Melanocyte of skin (primary cell): ENCODE measurements around the gene C4orf36. TPM values are rescaled to one million over a fixed set of nuclear protein-coding genes. Genes with fewer than 3 reads are reported as not detected.

Experiments used
- total RNA-seq, 2 donors: library from RNA; depleted of rRNA; stranded (reverse); fragments of >200 nt; gene quantifications; 2 replicates each; pipeline ENCODE4 v1.2.3, GENCODE V29; 2012

C4orf36 gene
- total RNA-seq = 1 to 10 TPM in 1 of 2 donors, under 1 TPM in 1; 0.67 to 1.4 TPM

GRCh38 chr4:86891762-86892635 lies at the start of gene C4orf36:
Gene C4orf36, minus strand, starts transcription at chr4:86892422. Its CDS starts 902 bp downstream, at chr4:86891520.

GRCh38 chr4:86934771-86935565 lies 42.7 kb upstream of the C4orf36 start, which contains the start of gene AFF1:
Gene AFF1, plus strand, starts transcription at chr4:86935011. Its CDS starts 13,523 bp downstream, at chr4:86948534.

GRCh38 chr4:86848732-86849619 lies 43.2 kb downstream of the C4orf36 start, which contains the start of gene SLC10A6:
Gene SLC10A6, minus strand, starts transcription at chr4:86849384. Its CDS starts 269 bp downstream, at chr4:86849115.

Other genes with a start within 250 kb of the C4orf36 start
- under 1 TPM in 1 of 2 donors, not detected in 1; 0.34 TPM for gene SLC10A6, start 43.0 kb downstream of the C4orf36 start, total RNA-seq
- gene AFF1, start 42.6 kb upstream of the C4orf36 start, total RNA-seq = 10 to 100 TPM; 20.3 to 36.8 TPM